Erythroblast (primary cell): ENCODE results near the gene ZBTB7B.

Source experiments
- GATA1 ChIP-seq: IDR thresholded peaks from 2 replicates; pipeline ENCODE4 v1.6.1; 2011; ENCODE audit warnings: low read depth, mild to moderate bottlenecking, control low read depth, low read length, moderate library complexity
- POLR2A ChIP-seq: IDR thresholded peaks from 2 replicates; pipeline ENCODE4 v1.6.1; 2011; ENCODE audit warnings: mild to moderate bottlenecking, low read length

DNA sequence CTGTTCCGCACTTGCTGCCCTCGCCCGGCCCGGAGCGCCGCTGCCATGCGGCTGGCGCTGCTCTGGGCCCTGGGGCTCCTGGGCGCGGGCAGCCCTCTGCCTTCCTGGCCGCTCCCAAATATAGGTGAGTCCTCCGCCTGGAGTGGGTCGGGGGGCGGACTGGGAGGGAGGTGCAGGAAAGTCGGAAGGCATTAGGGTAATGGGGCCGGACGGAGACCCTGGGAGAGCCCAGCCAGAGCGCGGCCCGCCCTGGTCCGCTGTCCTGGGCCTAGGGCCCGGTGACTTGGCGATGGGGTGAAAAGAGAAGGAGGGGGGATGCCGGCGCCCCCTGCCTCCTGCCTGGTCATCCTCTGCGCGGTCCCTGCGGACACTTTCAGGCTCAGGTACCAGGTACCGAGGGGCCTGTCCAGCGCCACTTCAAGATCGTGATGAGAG, 48.8 kb downstream of the ZBTB7B start:
- peak; percentile 29 for TF ChIP-seq POLR2A
- TF ChIP-seq GATA1, result no peak
